A673 (cell line): Measurements from ENCODE around the gene ROR2. TPM values are rescaled to one million over a fixed set of nuclear protein-coding genes. Genes with fewer than 3 reads are reported as not detected.

Experiments
- BruUV-seq: library from RNA; stranded (reverse); fragments of 400-500 nt; replicated peaks from 2 replicates; lab custom pipeline; 2021; lab: Mats Ljungman, UMichigan
- CTCF ChIA-PET: fragments of 300-600 bp; sonication (Branson Sonifier 250); formaldehyde crosslinking; loops from one replicate; lab custom pipeline; 2022; ENCODE audit warnings: antibody characterized with exemption; lab: Charles Lee
- POLR2A ChIA-PET: fragments of 300-600 bp; sonication (Branson Sonifier 250); formaldehyde crosslinking; loops from one replicate; lab custom pipeline; 2022; ENCODE audit warnings: antibody characterized with exemption; ENCODE audit not compliant: low non-redundant PET; lab: Charles Lee
- DNase-seq: peaks from one replicate; pipeline ENCODE4 v3.0.0-alpha.2; 2015; ENCODE audit warnings: low spot score
- H3K27ac ChIP-seq: fragments of 200-600 bp; sonication (generic); 2 replicates; pipeline ENCODE4 v1.5.1; 2016; ENCODE audit warnings: mixed run types, low read depth, mild to moderate bottlenecking, mixed read lengths, antibody characterized with exemption, low read length; ENCODE audit not compliant: poor library complexity, severe bottlenecking
- H3K27me3 ChIP-seq: fragments of 200-600 bp; sonication (generic); replicated peaks from 2 replicates; pipeline ENCODE4 v1.6.1; 2017; ENCODE audit warnings: mixed run types, low read depth, mild to moderate bottlenecking, mixed read lengths, antibody characterized with exemption, low read length; ENCODE audit not compliant: insufficient read depth, poor library complexity
- H3K36me3 ChIP-seq: fragments of 200-600 bp; sonication (generic); 2 replicates; pipeline ENCODE4 v1.6.1; 2016; ENCODE audit warnings: mixed run types, mild to moderate bottlenecking, mixed read lengths, antibody characterized with exemption, low read length; ENCODE audit not compliant: insufficient read depth, poor library complexity, severe bottlenecking
- H3K4me1 ChIP-seq: fragments of 200-600 bp; sonication (generic); 2 replicates; pipeline ENCODE4 v1.6.1; 2017; ENCODE audit warnings: mixed run types, mild to moderate bottlenecking, mixed read lengths, antibody characterized with exemption, low read length; ENCODE audit not compliant: insufficient read depth, poor library complexity, severe bottlenecking
- H3K4me3 ChIP-seq: fragments of 200-600 bp; sonication (generic); 2 replicates; pipeline ENCODE4 v1.5.1; 2016; ENCODE audit warnings: low read depth, mixed run types, mild to moderate bottlenecking, mixed read lengths, low read length; ENCODE audit not compliant: poor library complexity, severe bottlenecking
- H3K9me3 ChIP-seq: fragments of 200-600 bp; sonication (generic); 2 replicates; pipeline ENCODE4 v1.6.1; 2016; ENCODE audit warnings: mixed run types, low read depth, mild to moderate bottlenecking, mixed read lengths, antibody characterized with exemption, low read length; ENCODE audit not compliant: poor library complexity, severe bottlenecking
- CTCF ChIP-seq: fragments of 300-800, 200-600 bp; sonication (generic); conservative IDR thresholded peaks from 2 replicates; pipeline ENCODE4 v1.5.1; 2017; ENCODE audit warnings: low read depth, mild to moderate bottlenecking, antibody characterized with exemption, low read length, moderate library complexity, mixed read lengths
- EZH2 ChIP-seq: fragments of 200-600 bp; sonication (generic); IDR thresholded peaks from 2 replicates; pipeline ENCODE4 v1.6.1; 2017; ENCODE audit warnings: borderline replicate concordance, low read depth, mild to moderate bottlenecking, mixed read lengths, antibody characterized with exemption, low read length; ENCODE audit not compliant: poor library complexity, severe bottlenecking
- intact Hi-C: fragments of 100-400 bp; cut with micrococcal nuclease; formaldehyde crosslinking; loops from one replicate; pipeline ENCODE4 v1.10.0; 2022; ENCODE audit not compliant: unreplicated experiment
- total RNA-seq: library from RNA; stranded (reverse); gene quantifications from 2 replicates; pipeline ENCODE4 v1.2.3, GENCODE V29; 2021

ROR2 gene
- total RNA-seq, 1 experiment from 2014 or later, result 12.3 TPM

- Histone ChIP-seq H3K4me1 (no peaks in the 10 kb centered on the region), H3K27me3 (no peaks in the 10 kb centered on the region), H3K27ac (no peak overlapping the region), H3K4me3 (no peak overlapping the region), H3K36me3 (no peaks in the 10 kb centered on the region), H3K9me3 (no peaks in the 10 kb centered on the region)
- no TSS peak for BruUV-seq
- TF ChIP-seq CTCF, result no peak
- TF ChIP-seq EZH2, result no peak
- intact Hi-C loops, result no loop called here
- ChIA-PET POLR2A (interaction anchor here (0.6 kb wide), 1 partner anchor 133 kb away, joined by 4 read pairs; no protein-coding TSS in a partner anchor), CTCF (interaction anchor here (0.6 kb wide), 1 partner anchor 1478 kb away, joined by 3 read pairs; no protein-coding TSS in a partner anchor)
- no peak for DNase-seq
Observed at GRCh38 chr9:91824601-91825305, 125.3 kb downstream of the ROR2 start.

GRCh38 chr9:91824151-91824550 lies 125.9 kb downstream of the ROR2 start:
- H3K4me1 ChIP-seq, result no peaks in the 10 kb centered on the region
- TF ChIP-seq CTCF, result no peak
- no peak for TF ChIP-seq EZH2
- no peak overlapping the region for H3K27ac ChIP-seq
- intact Hi-C loops, result no loop called here
- no peaks in the 10 kb centered on the region for H3K9me3 ChIP-seq
- H3K27me3 ChIP-seq, result no peaks in the 10 kb centered on the region
- H3K4me3 ChIP-seq, result no peak overlapping the region
- BruUV-seq, result no TSS peak
- H3K36me3 ChIP-seq, result no peaks in the 10 kb centered on the region
- ChIA-PET CTCF (no interaction called here), POLR2A (no interaction called here)
- DNase-seq, result no peak

DNA sequence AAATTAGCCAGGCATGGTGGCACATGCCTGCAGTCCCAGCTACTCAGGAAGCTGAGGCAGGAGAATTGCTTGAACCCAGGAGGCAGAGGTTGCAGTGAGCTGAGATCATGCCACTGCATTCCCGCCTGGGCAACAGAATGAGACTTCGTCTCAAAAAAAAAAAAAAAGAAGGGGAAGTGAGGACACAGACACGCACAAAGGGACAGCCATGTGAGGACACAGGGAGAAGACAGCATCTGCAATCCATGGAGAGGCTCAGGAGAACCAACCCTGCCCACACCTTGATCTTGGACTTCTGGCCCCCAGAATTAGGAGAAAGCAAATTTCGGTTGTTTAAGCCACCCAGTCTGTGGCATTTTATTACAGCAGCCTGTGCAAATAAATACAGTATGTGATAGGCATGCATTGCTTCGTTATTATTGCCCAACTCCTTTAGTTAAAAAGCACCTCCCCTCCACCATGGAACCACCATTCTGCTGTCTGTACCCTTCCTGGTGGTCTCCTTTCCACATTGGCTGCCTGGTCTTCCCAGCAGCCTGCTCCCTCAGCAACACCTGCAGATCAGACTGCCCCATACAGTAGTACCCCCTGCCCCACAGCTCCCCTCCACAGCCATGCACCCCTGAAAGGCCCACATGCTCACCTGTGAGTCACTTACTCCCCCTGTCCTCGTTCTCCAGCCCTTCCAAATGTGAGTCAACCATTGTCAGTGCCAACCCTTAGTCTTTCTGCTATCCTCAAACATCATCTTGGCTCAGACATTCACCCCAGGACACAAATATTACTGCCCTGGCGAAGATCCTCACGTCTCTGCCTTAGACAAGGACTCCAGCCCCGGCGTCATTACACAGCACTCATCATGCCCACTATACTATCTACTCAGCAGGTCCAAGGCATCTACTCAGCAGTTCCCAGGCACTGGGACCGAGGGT lies 128.8 kb downstream of the ROR2 start:
- TF ChIP-seq EZH2 (no peak), CTCF (no peak)
- no TSS peak for BruUV-seq
- no peak overlapping the region for H3K27ac ChIP-seq
- no peaks in the 10 kb centered on the region for H3K9me3 ChIP-seq
- no peak for DNase-seq
- H3K4me1 ChIP-seq, result peaks cover 10% of the 10 kb centered on the region
- H3K27me3 ChIP-seq, result no peaks in the 10 kb centered on the region
- intact Hi-C loops, result no loop called here
- POLR2A ChIA-PET, result no interaction called here
- H3K36me3 ChIP-seq, result no peaks in the 10 kb centered on the region
- H3K4me3 ChIP-seq, result no peak overlapping the region
- CTCF ChIA-PET, result no interaction called here
